ENCODE data around the gene SLC7A8. TPM values are rescaled to one million over a fixed set of nuclear protein-coding genes. Genes with fewer than 3 reads are reported as not detected.

The SLC7A8 gene
- total and polyA plus RNA-seq, 11 donors, result 7.3 to 34.1 (median 14.2) TPM

GRCh38 chr14:23164949-23165348, 18.5 kb downstream of the SLC7A8 start:
- H3K27ac ChIP-seq, result no peak overlapping the region
- ATAC-seq (no peak), DNase-seq (no peak)
- H3K4me3 ChIP-seq, result no peak overlapping the region
- TF ChIP-seq POLR2A (IDR thresholded peaks at IDR 0.05) (no peak), CTCF (IDR thresholded peaks at IDR 0.05) (no peak)
- no peaks in the 10 kb centered on the region for H3K9me3 ChIP-seq
- intact Hi-C loops (cut with DNase I), result no loop called here
- H3K36me3 ChIP-seq, result no peaks in the 10 kb centered on the region
- H3K27me3 ChIP-seq, result no peaks in the 10 kb centered on the region
- H3K4me1 ChIP-seq, result peaks cover 0 to 63% (median 17%) of the 10 kb centered on the region in 12 donors
- WGBS, 4 donors, result 92 to 97% (median 94%) methylated on average over 5 of the region's 5 CpGs

- DNase-seq, result no peak
- peak in 2 of 4 donors; percentile 23 to 28 for ATAC-seq
- Histone ChIP-seq H3K27me3 (no peaks in the 10 kb centered on the region), H3K27ac (peak overlapping the region in 1 of 12 donors; percentile 86), H3K4me3 (no peak overlapping the region), H3K9me3 (no peaks in the 10 kb centered on the region), H3K4me1 (peaks cover 0 to 70% (median 17%) of the 10 kb centered on the region in 12 donors), H3K36me3 (no peaks in the 10 kb centered on the region)
- TF ChIP-seq CTCF (IDR thresholded peaks at IDR 0.05) (no peak), POLR2A (IDR thresholded peaks at IDR 0.05) (no peak)
- intact Hi-C loops (cut with DNase I), result no loop called here
- 70 to 78% (median 74%) methylated on average over 2 of the region's 2 CpGs for WGBS, 4 donors
Observed at GRCh38 chr14:23164250-23164649, 19.2 kb downstream of the SLC7A8 start.

- H3K27me3 ChIP-seq, result no peaks in the 10 kb centered on the region
- no peaks in the 10 kb centered on the region for H3K36me3 ChIP-seq
- H3K4me1 ChIP-seq, result peaks cover 0 to 72% (median 17%) of the 10 kb centered on the region in 12 donors
- 89 to 93% (median 91%) methylated on average over 2 of the region's 2 CpGs for WGBS, 4 donors
- H3K27ac ChIP-seq, result peak overlapping the region in 1 of 12 donors; percentile 86
- intact Hi-C loops (cut with DNase I), result no loop called here
- no peaks in the 10 kb centered on the region for H3K9me3 ChIP-seq
- no peak overlapping the region for H3K4me3 ChIP-seq
- TF ChIP-seq POLR2A (IDR thresholded peaks at IDR 0.05), result no peak
- no peak for TF ChIP-seq CTCF (IDR thresholded peaks at IDR 0.05)
- ATAC-seq (no peak), DNase-seq (no peak)
Observed at GRCh38 chr14:23163830-23164229, 19.6 kb downstream of the SLC7A8 start.

- ATAC-seq (peak in 2 of 4 donors; percentile 11 to 27), DNase-seq (no peak)
- Histone ChIP-seq H3K27me3 (no peaks in the 10 kb centered on the region), H3K27ac (peak overlapping the region in 1 of 12 donors; percentile 86), H3K9me3 (no peaks in the 10 kb centered on the region), H3K4me1 (peaks cover 0 to 62% (median 10%) of the 10 kb centered on the region in 12 donors), H3K36me3 (no peaks in the 10 kb centered on the region), H3K4me3 (no peak overlapping the region)
- TF ChIP-seq POLR2A (IDR thresholded peaks at IDR 0.05) (no peak), CTCF (IDR thresholded peaks at IDR 0.05) (no peak)
- 50 to 79% (median 73%) methylated on average over 4 of the region's 4 CpGs for WGBS, 4 donors
- intact Hi-C loops (cut with DNase I), result no loop called here
Observed at GRCh38 chr14:23162800-23163199, 20.7 kb downstream of the SLC7A8 start.

Measured in heart left ventricle (tissue), 16 donors.